Esophagus mucosa (tissue), 1 donor: ENCODE data around the gene BCOR. TPM values are rescaled to one million over a fixed set of nuclear protein-coding genes. Genes with fewer than 3 reads are reported as not detected.

Experiments used
- ATAC-seq: fragments of 200-7000 bp; cut with Tn5 transposase; one replicate; pipeline ENCODE4 v1.9.1; 2020
- total RNA-seq: library from RNA; stranded (reverse); gene quantifications from one replicate; pipeline ENCODE4 v1.2.4, GENCODE V29; 2023
- donor health status: DM: yes; HTN: yes; CAD: no.

The BCOR gene
- total RNA-seq, 1 donor from 2014 or later = 16.2 TPM

DNA sequence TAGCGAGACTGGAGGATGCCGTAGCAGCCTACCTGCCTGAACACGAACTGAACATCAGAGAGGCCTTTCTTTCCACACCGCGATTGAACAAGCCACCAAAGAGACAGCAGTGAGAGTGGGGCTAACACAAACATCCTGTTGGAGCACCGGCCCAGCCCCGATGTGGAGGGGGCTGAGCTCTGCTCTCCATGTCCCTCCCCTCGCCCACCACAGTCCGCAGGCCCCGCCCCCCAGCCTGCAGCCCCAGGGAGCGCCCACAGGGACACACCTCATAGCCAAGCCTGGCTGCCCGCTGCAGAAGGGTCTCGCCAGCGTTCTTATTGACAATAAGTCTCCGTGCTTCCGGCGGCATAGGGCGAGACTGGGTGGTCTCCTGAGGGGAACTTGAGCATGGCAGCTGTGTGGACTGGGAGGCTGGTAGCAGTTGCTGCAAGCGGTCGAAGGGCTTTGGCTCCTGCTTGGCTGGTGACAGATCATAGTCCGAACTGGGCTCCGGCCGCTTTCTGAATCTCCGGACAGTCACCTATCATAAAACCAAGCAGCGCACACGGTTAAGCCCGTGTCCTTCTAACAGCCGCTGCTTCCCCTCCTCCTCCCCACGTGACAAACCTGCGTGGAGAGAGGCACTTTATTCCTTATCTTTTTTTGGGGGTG is 35.8 kb downstream of the BCOR start:
- no peak for ATAC-seq

GRCh38 chrX:40061005-40061404 is 36.8 kb downstream of the BCOR start:
- ATAC-seq = no peak

DNA sequence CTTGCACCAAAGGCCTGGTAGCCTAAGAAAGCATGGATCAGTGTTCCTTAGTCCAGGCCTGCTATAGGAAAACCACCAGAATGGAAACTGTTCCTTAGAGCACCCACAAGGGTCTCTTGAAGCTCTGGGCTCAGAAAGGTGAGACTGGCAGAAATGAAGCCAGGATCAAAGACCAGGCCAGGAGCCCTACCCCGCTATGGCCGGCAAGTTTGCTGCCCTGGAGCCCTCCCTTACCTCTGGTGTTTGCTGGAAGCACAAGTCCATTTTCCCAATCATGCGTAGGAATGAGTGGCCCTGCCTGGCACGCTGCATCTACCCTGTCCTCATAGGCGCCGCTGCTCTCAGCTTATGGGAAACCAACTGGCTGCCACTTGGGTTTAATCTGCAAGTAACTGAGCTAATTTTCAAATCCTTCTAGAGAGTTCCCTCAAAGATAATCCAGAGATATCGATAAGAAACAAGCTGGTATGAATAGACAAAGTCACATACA is 37.4 kb downstream of the BCOR start:
- ATAC-seq = no peak

DNA sequence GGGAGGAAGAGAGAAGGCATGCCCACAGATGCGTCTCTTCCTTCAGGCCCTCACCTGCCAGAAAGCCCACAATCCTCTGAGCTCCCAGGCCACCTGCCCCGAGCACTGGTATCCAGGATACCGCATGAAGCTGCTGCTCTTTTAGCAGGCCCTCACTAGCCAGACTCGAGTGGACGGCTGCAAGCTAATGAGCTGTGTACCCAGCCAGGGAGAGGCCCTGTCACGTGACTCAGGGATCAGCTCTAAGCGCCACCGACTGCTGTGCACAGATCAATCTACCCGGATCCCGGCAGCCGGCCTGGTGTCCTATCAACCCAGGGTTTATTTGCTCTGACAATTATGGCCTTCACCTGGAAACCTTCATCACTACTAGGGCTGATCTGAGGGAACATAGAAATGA is 39.0 kb downstream of the BCOR start:
- ATAC-seq = no peak

- no peak for ATAC-seq
Observed at GRCh38 chrX:40057405-40057804, 40.4 kb downstream of the BCOR start.

DNA sequence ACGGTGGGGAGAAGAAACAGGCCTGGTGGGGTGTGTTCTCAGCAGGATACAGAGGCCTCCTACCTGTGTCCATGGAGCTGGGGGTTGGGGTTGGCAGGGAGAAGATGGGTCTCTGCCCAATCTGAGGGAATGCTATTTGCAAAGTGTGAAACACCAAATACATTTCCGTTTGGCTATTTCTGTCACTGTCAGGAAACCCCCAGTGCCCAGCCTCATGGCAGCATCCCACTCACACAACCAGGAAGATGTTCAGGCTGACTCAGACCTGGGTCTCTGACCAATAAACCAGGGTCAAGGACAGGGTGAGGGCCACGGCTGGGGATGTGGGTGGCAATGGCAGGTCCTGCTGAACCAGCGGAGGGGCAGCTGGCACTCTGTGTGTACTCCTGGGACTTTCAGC is 41.3 kb downstream of the BCOR start:
- ATAC-seq = no peak

DNA sequence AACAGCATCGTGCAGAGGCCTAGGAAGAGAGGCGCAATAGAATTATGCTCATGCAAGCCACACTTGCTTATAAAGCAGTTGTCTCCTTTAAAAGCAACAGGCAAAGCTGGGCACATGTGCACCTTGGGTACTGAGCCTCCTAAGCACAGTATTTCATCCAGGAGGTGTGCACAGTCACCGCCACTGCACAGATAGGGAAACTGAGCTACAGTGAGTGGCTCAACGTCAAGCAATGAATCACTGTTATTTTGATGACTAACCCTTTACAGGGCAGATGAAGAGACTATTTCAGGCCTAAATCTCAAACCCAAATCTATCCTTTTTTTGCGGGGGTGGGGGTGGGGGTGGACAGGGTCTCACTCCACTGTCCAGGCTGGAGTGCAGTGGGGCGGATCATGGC is 42.3 kb downstream of the BCOR start:
- peak; percentile 38 for ATAC-seq

DNA sequence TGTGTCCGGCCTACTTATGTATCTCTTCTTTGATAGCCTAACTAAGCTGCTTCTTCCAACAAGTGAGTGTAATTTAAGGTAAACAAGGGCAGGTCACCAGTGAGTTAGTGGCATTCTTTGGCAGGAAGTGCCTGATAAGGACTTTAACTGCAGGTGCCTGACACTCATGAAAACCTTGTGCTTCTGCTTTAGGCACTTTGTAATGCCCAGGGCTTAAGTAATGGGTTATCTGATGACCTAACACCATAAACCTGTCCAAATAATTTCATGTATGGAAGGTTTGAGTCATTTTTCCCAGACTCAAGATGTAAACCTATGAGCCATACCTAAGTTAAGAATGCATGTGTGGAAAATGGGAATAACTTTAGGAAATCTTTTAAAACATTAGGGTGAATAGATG is 43.0 kb downstream of the BCOR start:
- no peak for ATAC-seq

DNA sequence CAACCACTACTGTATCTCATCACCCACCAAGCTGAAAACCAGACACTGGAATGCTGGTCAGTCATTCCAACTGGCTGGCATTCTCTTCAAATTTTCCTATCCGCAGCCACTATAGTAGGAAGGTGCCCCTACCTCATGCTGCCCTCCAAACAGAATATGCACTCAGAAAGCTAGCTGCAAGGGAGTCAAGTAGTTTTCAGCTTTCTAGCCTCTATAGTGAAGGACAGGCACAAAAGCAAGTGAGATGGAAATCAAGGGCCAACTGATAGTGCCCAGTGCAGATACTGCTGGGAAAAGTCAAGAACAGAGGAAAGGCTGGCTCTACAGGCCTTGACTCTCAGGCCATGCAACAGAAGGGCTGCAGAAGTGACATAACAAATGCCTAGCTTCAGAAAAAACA is 47.2 kb downstream of the BCOR start:
- no peak for ATAC-seq

- no peak for ATAC-seq
Observed at GRCh38 chrX:40049084-40049641, 48.6 kb downstream of the BCOR start.

GRCh38 chrX:40047485-40047884 is 50.3 kb downstream of the BCOR start:
- no peak for ATAC-seq

- no peak for ATAC-seq
Observed at GRCh38 chrX:40043895-40044294, 53.9 kb downstream of the BCOR start.

- no peak for ATAC-seq
Observed at GRCh38 chrX:40041915-40042314, 55.8 kb downstream of the BCOR start.

- ATAC-seq = no peak
Observed at GRCh38 chrX:40040686-40041461, 56.9 kb downstream of the BCOR start.

GRCh38 chrX:40039887-40040286 is 57.9 kb downstream of the BCOR start:
- ATAC-seq = no peak

DNA sequence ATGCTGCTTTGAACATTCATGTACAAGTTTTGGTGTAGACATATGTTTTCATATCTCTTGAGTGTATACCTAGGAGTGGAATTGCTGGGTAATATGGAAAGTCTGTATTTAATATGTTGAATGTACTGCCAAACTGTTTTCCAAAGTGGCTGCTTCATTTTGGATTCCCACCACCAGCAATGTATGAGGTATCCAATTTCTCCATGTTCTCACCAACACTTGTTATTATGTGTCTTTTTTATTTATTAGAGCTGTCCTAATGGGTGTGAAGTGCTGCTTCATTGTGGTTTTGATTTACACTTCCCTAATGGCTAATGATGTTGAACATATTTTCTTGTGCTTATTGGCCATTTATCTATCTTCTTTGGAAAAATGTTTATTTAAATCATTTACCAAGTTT is 60.4 kb downstream of the BCOR start:
- ATAC-seq = no peak

DNA sequence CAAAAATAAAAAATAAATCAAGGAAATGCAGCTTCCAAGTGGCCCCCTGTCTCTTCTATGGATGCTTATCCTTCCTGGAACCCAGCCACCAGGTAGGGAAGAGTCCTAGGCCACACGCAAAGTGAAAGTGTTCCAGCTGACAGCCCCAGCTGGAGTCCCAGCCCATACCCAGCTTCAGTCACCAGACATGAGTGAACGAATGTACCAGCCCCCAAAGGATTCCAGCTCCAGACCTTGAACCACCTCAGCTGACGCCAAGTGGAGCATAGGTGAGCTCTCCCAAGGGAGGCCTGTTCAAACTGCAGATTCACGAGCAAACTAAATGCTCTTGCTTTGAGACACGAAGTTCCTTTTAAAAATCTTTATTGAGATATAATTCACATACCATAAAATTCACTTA is 62.0 kb downstream of the BCOR start:
- ATAC-seq = no peak

DNA sequence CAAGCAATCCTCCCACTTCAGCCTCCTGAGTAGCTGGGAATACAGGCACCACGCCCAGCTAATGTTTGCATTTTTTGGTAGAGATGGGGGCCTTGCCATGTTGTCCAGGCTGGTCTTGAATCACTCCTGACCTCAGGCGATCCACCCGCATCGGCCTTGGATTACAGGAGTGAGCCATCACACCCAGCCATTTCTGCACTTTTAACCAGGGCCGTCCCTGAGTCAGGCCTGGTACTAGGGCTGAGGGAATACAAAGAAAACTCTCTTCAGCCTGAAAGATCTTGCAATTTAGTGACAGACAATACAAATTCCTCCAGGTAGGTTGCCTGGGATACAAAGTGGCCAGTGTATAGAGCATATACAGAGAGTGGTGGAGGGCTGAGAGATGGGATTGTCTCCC is 65.8 kb downstream of the BCOR start:
- no peak for ATAC-seq

- no peak for ATAC-seq
Observed at GRCh38 chrX:40030205-40030604, 67.6 kb downstream of the BCOR start.

- no peak for ATAC-seq
Observed at GRCh38 chrX:40022421-40022820, 75.3 kb downstream of the BCOR start.

DNA sequence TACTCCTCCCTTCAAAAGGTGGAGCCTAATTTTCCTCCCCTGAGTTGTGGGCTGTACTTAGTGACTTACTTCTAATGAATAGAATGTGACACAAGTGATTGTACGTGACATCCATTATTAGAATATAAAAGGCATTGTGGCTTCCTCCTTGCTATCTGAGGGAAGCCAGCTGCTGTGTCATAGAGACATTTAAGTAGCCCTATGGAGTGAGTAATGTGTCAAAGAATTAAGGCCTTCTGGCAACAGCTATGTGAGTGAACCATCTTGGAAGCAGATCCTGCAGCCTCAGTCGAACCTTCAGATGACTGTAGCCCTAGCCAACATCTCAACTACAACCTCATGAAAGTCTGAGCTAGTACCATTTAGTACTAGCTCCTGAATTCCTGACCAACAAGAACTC is 76.1 kb downstream of the BCOR start:
- peak; percentile 43 for ATAC-seq

DNA sequence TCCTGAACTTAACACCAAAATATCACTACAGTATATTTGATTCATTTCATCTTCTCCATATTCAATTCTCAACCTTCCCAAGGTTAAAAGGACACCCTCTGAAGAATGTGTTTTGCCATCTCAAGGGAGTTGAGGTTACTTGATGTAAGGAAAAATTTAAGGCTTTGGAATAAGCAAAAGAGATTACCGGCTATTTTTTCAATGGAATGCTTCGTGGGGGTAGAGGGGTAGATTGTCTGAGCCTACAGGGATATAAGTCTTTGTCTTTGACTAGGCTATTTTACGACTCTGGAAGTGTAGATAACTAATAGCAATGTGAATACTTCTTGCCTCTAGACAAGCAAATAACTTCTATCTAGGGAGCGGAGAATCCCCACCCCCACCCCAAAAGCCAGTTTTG is 78.2 kb downstream of the BCOR start:
- ATAC-seq = no peak

DNA sequence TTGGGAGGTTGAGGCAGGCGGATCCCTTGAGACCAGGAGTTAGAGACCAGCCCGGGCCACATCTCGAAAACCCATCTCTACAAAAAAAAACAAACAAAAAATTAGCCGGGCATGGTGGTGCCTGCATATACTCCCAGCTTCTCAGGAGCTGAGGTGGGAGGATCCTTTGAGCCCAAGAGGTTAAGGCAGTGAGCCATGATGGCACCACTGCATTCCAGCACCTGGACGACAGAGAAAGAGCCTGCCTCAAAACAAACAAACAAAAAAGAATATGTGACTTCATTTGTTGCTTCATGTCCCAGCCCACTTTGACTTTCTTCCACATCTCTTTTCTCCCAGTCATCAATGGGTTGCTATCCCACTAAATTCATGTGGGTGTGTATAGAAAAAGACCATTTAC is 79.7 kb downstream of the BCOR start:
- ATAC-seq = no peak

GRCh38 chrX:40016749-40017148 is 81.0 kb downstream of the BCOR start:
- no peak for ATAC-seq
